ENCODE data around the gene ING5.

ING5 gene

GRCh38 chr2:241672243-241673188 lies 29.3 kb upstream of the ING5 start:
- no peak for DNase-seq (ENCODE audit: low read depth)

GRCh38 chr2:241673189-241673663 lies 28.6 kb upstream of the ING5 start:
- no peak for DNase-seq (ENCODE audit: low read depth)

DNA sequence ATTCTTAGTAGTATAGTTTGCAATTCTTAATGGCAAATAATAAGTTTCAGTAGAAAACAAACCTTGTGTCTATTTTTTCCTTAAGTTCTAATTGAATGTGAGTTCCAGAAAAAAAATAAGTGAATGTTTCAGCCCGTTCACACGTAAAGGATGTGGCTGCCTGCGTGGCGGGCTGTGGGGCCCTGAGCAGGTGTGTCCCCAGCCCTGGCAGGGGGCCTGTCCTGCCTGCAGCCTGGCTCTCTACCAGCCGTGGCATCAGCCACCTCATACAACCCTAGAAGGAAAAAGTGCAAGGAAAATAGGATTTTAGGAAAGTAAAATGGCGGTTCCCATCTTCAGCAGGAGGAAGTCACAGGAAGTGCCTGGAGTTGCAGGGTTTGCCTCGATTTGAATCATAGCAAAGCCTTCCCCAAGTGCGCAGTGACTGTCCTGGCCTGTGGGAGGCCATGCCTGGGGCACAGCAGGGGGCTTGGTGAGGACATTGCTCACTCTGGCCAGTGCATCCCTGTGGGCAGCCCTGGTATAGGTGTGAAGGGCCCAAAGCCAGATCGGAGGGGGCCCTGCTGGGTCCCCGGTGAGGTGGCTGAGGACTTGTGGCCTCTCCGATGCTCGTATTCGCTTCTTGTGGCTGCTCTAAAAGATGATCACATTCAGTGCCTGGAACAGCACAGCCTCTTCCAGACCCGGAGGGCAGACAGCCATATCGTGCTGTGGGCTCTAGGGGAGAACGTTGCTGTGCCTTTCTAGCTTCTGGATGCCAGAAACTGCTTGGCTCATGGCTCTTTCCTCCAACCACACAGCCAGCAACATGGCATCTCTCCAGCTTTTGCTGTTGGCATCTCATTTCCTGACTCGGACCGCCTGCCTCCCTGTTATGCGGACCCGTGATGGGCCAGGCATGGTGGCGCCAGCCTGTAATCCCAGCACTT lies 27.8 kb upstream of the ING5 start:
- DNase-seq (ENCODE audit: low read depth), result no peak

- DNase-seq (ENCODE audit: low read depth), result no peak
These were observed 26.0 kb upstream of the ING5 start for GRCh38 chr2:241675885-241676284.

DNA sequence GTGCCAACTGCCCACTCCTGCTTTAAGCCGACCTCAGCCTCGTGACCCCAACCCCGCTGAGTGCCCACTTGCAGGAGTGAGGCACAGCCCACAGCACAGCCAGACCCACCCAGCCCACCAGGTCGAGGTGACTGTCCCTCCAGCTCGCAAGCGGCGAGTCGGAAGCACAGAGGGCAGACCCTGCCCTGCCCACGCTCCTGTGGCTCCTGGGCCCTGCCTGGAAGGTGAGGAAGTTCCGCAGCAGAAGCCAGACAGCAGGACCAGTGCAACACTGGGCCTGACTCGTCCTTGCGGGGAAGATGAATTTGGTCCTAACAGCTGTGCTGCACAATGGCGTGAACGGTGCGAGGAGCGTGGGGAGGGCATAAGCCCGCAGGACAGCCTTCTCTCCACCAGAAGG lies 25.2 kb upstream of the ING5 start:
- DNase-seq (ENCODE audit: low read depth), result no peak

GRCh38 chr2:241677392-241677791 lies 24.4 kb upstream of the ING5 start:
- no peak for DNase-seq (ENCODE audit: low read depth)

GRCh38 chr2:241678307-241678706 lies 23.5 kb upstream of the ING5 start:
- DNase-seq (ENCODE audit: low read depth), result no peak

DNA sequence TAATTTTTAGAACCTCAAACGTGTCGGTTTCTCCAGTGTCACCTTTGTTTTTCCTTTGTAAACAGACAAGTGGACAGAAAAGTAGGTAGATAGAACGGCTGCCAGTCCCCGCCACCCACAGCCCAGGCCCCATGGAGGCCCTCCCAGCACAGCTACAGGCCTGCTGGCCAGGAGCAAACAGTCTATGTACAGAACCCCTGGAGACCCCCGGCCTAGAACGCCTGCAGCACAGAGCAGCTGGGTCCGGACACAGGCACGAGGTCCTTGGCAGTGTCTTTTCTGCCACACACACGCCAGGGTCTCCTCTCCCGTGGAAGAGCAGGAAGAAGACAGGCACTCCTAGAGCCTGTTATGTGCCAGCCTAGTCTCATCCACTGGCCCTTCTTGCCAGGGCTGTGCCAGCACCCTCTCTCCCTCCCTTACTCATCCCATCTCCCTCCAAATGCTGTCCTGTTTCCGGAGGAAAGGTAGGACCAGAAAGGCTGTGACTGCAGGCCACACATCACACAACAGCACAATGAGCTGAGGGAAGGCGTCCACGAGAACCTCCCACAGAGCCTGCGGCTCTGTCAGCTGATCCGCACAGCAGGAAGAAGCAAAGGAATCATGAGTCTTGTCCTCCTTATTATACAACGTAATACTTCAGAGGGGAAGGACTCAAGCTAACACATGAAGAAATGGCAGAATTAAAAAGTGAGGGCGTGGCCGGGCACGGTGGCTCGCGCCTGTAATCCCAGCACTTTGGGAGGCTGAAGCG lies 22.9 kb upstream of the ING5 start:
- DNase-seq (ENCODE audit: low read depth), result no peak

DNA sequence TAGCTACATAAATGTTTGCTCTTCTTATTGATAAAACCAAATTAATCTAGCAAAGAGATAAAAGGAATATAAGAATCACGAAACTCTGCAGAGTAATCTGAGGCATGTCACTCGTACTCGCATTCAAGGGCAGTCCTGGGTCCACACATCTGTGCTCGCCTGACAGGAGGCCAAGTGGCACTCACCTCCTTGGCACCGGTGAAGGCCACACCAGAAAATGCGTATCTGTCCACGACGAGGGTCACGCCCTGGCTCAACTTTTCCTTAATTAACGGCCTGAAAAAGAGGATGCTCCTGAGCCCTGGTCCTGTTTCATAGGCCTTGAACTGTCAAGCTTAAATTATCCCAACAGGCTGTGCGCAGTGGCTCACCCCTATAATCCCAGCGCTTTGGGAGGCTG lies 21.8 kb upstream of the ING5 start:
- no peak for DNase-seq (ENCODE audit: low read depth)

GRCh38 chr2:241680827-241681599 lies 20.8 kb upstream of the ING5 start:
- DNase-seq (ENCODE audit: low read depth), result no peak

DNA sequence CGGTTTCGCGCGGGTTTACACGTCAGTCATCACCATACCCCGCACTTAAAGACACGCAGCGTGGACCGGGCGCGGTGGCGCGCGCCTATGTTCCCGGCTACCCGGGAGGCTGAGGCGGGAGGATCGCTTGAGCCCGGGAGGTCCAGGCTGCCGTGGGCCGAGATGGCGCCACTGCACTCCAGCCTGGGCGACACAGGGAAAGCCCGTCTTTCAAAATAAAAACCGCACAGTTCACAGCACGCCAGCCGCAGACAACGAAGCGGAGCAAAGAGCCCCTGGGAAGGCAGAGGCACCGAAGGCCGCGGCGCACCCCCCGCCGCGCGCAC lies 15.6 kb upstream of the ING5 start:
- DNase-seq (ENCODE audit: low read depth), result no peak

DNA sequence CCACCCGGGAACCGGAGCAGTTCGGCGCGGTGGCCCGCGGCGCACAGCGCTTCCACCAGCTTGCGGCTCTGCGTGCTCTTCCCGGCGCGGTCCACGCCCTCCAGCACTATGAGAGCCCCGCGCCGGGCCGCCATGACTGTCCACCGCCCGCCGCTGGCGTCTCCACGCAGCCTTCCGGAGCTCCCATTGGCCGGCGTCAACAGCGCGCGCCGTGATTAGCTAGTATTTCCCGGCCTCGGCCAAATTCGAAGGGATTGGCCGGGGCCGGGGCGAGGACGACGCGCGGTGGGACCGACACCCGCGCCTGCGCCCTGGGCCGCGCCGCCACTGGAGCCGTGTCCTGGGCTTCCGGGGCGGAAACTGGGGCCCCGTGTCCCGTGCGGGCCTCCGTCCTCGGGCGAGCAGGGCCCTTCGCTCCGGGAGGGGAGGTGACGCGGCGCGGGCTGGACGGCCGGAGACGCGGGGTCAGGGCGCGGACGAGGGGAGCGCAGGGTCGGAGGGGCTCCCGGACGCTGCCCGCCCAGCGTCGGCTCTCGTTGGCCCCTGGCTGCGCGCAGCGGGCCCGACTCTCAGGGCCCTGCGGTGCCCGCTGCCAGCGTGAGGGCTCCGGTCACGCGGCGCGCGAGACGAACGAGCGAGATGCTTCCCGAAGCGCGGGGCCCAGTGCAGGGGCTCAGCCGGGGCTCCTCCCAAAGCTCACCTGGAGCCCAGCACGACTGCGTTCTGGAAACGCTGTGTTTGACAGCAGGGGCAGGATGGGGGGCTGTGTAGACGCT lies 15.0 kb upstream of the ING5 start, which contains the start of gene DTYMK:
Gene DTYMK, minus strand, starts transcription at position 166 of the 776 bp plus-strand sequence. Its CDS starts 32 bp downstream, at position 134.
- DNase-seq (ENCODE audit: low read depth), result peak; percentile 95

DNA sequence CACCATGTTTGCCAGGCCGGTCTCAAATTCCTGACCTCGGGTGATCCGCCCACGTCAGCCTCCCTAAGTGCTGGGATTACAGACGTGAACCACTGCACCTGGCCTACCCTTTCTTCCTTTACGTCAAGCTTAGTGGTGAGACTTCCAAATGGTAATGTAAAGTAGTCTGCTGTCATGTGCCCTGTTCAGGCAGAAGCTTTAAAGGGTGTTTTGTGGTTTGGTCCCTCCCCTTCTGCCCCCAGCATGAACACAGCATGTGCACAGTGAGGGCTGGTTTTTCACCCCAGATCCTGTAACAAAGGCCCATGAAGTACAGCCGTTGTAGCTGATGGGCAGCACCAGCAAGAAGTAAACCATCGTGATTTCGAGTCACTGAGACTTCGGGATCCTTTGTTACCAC lies 12.5 kb upstream of the ING5 start:
- no peak for DNase-seq (ENCODE audit: low read depth)

- no peak for DNase-seq (ENCODE audit: low read depth)
These were observed 11.6 kb upstream of the ING5 start for GRCh38 chr2:241690202-241690717.

GRCh38 chr2:241692448-241692847 lies 9.4 kb upstream of the ING5 start:
- no peak for DNase-seq (ENCODE audit: low read depth)

DNA sequence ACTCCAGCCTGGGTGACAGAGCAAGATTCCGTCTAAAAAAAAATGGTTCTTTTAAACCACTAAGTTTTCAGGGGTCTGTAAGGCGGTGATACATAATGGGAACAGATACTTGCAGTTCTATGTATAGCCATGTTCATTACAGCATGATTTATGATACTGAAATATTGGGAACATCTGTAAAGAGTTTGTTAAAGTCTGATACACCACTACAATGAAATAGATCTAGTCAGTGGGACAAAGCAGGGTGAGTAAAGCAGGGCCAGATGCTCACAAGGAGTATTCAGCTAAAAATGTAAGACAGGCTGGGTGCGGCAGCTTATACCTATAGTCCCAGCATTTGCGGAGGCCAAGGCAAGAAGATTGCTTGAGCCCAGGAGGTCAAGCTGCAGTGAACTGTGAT lies 6.2 kb upstream of the ING5 start:
- no peak for DNase-seq (ENCODE audit: low read depth)

- DNase-seq (ENCODE audit: low read depth), result no peak
These were observed 765 bp upstream of the ING5 start for GRCh38 chr2:241701149-241701398.

GRCh38 chr2:241702155-241703031 lies 554 bp downstream of the ING5 start:
- DNase-seq (ENCODE audit: low read depth), result peak; percentile 82

DNA sequence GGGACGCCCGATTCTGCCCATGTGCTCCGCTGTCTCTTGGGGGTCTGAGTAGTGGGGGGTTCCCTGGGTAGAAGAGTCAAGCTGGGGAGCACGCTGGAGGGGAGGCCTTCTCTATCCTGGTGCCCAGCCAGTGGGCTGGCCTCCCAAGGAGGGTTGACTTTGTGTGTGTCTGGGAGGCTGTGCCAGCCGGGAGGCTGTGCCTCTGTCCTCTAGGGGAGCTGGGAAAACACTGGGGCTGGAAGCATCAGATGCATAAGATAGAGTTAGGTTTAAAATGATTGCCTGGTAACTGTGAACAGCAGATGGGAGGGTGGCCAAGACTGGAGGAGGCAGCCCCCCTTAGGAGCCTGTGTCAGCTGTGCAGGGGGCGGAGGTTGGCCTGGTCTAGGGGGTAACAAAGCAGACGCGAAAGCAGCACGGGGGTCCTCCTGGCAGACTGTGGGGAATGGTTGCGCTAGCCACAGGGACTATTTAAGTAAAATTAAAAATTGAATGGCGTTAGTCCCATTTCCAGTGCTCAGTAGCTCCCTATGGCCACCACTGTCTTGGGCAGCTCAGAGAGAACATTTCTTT lies 1.3 kb downstream of the ING5 start:
- DNase-seq (ENCODE audit: low read depth), result no peak
